ENCODE results near the gene TENM4. TPM values are rescaled to one million over a fixed set of nuclear protein-coding genes. Genes with fewer than 3 reads are reported as not detected.

Gene TENM4
- polyA plus RNA-seq, 1 donor from 2014 or later = 16.8 TPM

DNA sequence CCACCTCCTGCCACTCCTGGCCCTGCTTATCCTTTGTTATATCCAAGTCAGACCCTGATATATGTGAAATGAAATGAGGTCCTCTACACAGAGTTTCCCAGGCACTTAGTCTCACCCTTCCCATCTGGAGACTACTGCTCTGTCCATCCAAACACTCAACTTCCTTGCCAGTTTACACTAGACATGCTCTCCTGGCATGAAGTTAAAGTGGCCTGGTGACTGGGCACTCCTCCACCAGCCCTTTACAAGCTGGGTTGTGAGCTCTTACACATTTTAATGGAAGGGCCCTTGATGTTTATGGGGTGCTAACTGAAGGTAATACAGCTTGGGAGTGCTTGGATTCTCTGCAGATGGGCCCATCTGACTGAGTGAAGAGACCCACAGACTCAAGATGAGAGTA, 650.0 kb downstream of the TENM4 start:
- no peaks in the 10 kb centered on the region for H4K20me1 ChIP-seq (ENCODE audit: insufficient read depth)

DNA sequence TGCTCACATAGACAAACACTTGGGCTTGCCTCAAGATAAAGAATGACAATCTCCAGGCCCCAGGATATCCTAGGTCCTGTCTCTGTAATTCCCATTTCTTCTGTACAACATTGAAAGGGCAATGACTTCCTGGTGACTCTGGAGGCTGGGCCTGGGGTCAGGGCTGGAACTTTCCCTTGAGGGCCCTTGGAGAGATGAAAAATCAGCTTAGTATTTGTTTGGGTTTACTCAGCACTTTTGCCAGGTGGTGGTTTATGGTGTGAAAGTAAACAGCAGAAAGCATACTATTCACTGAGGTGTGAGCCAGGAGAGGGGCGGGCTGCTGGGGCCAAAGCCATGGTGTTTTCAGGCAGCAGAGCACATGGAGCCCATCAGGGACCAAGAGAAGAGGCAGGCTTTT, 651.5 kb downstream of the TENM4 start:
- TF ChIP-seq EZH2 (IDR thresholded peaks at IDR 0.05; ENCODE audit: borderline replicate concordance, insufficient read depth, low read length, poor library complexity, severe bottlenecking) = no peak
- no peak for TF ChIP-seq POLR2AphosphoS5 (IDR thresholded peaks at IDR 0.05)
- TF ChIP-seq, protein P1, sequence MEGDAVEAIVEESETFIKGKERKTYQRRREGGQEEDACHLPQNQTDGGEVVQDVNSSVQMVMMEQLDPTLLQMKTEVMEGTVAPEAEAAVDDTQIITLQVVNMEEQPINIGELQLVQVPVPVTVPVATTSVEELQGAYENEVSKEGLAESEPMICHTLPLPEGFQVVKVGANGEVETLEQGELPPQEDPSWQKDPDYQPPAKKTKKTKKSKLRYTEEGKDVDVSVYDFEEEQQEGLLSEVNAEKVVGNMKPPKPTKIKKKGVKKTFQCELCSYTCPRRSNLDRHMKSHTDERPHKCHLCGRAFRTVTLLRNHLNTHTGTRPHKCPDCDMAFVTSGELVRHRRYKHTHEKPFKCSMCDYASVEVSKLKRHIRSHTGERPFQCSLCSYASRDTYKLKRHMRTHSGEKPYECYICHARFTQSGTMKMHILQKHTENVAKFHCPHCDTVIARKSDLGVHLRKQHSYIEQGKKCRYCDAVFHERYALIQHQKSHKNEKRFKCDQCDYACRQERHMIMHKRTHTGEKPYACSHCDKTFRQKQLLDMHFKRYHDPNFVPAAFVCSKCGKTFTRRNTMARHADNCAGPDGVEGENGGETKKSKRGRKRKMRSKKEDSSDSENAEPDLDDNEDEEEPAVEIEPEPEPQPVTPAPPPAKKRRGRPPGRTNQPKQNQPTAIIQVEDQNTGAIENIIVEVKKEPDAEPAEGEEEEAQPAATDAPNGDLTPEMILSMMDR (IDR thresholded peaks at IDR 0.05; ENCODE audit: poor library complexity, severe bottlenecking) = no peak
- TF ChIP-seq SMC3 (conservative IDR thresholded peaks at IDR 0.05; ENCODE audit: poor library complexity) = no peak
- H3K4me3 ChIP-seq (ENCODE audit: low read length) = no peak overlapping the region
- no peaks in the 10 kb centered on the region for H3F3A ChIP-seq (ENCODE audit: insufficient read depth, low read length, poor library complexity, severe bottlenecking)
- H2AFZ ChIP-seq (ENCODE audit: low read depth, low read length) = no peak overlapping the region
- no peak overlapping the region for H3K4me2 ChIP-seq (ENCODE audit: low read length)
- H3K9ac ChIP-seq (ENCODE audit: low read length) = no peak overlapping the region
- H3K27ac ChIP-seq (ENCODE audit: low read length) = no peak overlapping the region
- no peaks in the 10 kb centered on the region for H3K79me2 ChIP-seq (replicated peaks; ENCODE audit: insufficient read depth, low read length)
- H3K9me2 ChIP-seq (ENCODE audit: insufficient read depth, low read length) = no peaks in the 10 kb centered on the region
- H3K9me3 ChIP-seq (ENCODE audit: low read length) = no peaks in the 10 kb centered on the region
- H4K20me1 ChIP-seq (ENCODE audit: insufficient read depth) = no peaks in the 10 kb centered on the region
- peaks cover 17% of the 10 kb centered on the region for H3K36me3 ChIP-seq (ENCODE audit: insufficient read depth, low read length)
- H3K27me3 ChIP-seq (ENCODE audit: insufficient read depth, low read depth, low read length) = no peaks in the 10 kb centered on the region

More for the DNA sequence above, 650.0 kb downstream of the TENM4 start:
- no peak for TF ChIP-seq POLR2AphosphoS5 (IDR thresholded peaks at IDR 0.05)
- TF ChIP-seq EP300 (conservative IDR thresholded peaks at IDR 0.05; ENCODE audit: poor library complexity, severe bottlenecking) = no peak
- TF ChIP-seq RAD21 (conservative IDR thresholded peaks at IDR 0.05) = no peak
- no peak for TF ChIP-seq EZH2 (IDR thresholded peaks at IDR 0.05; ENCODE audit: borderline replicate concordance, insufficient read depth, low read length, poor library complexity, severe bottlenecking)
- TF ChIP-seq, protein P1 (IDR thresholded peaks at IDR 0.05; ENCODE audit: poor library complexity, severe bottlenecking) = no peak
- TF ChIP-seq SMC3 (conservative IDR thresholded peaks at IDR 0.05; ENCODE audit: poor library complexity) = no peak
- TF ChIP-seq MXI1 (conservative IDR thresholded peaks at IDR 0.05; ENCODE audit: poor library complexity, severe bottlenecking) = no peak
- TF ChIP-seq, protein P2, sequence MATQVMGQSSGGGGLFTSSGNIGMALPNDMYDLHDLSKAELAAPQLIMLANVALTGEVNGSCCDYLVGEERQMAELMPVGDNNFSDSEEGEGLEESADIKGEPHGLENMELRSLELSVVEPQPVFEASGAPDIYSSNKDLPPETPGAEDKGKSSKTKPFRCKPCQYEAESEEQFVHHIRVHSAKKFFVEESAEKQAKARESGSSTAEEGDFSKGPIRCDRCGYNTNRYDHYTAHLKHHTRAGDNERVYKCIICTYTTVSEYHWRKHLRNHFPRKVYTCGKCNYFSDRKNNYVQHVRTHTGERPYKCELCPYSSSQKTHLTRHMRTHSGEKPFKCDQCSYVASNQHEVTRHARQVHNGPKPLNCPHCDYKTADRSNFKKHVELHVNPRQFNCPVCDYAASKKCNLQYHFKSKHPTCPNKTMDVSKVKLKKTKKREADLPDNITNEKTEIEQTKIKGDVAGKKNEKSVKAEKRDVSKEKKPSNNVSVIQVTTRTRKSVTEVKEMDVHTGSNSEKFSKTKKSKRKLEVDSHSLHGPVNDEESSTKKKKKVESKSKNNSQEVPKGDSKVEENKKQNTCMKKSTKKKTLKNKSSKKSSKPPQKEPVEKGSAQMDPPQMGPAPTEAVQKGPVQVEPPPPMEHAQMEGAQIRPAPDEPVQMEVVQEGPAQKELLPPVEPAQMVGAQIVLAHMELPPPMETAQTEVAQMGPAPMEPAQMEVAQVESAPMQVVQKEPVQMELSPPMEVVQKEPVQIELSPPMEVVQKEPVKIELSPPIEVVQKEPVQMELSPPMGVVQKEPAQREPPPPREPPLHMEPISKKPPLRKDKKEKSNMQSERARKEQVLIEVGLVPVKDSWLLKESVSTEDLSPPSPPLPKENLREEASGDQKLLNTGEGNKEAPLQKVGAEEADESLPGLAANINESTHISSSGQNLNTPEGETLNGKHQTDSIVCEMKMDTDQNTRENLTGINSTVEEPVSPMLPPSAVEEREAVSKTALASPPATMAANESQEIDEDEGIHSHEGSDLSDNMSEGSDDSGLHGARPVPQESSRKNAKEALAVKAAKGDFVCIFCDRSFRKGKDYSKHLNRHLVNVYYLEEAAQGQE (IDR thresholded peaks at IDR 0.05; ENCODE audit: borderline replicate concordance) = no peak
- TF ChIP-seq TAF1 (IDR thresholded peaks at IDR 0.05; ENCODE audit: low read depth) = no peak
- no peak overlapping the region for H2AFZ ChIP-seq (ENCODE audit: low read depth, low read length)
- H3K4me3 ChIP-seq (ENCODE audit: low read length) = no peak overlapping the region
- H3K27ac ChIP-seq (ENCODE audit: low read length) = no peak overlapping the region
- H3K36me3 ChIP-seq (ENCODE audit: insufficient read depth, low read length) = peaks cover 22% of the 10 kb centered on the region
- no peak overlapping the region for H3K9ac ChIP-seq (ENCODE audit: low read length)
- H3K4me2 ChIP-seq (ENCODE audit: low read length) = no peak overlapping the region
- no peaks in the 10 kb centered on the region for H3K9me3 ChIP-seq (ENCODE audit: low read length)
- H3F3A ChIP-seq (ENCODE audit: insufficient read depth, low read length, poor library complexity, severe bottlenecking) = no peaks in the 10 kb centered on the region
- H3K9me2 ChIP-seq (ENCODE audit: insufficient read depth, low read length) = no peaks in the 10 kb centered on the region
- H3K27me3 ChIP-seq (ENCODE audit: insufficient read depth, low read depth, low read length) = no peaks in the 10 kb centered on the region
- no peaks in the 10 kb centered on the region for H3K79me2 ChIP-seq (replicated peaks; ENCODE audit: insufficient read depth, low read length)
